H1 (cell line): ENCODE data around the gene JAKMIP3. TPM values are rescaled to one million over a fixed set of nuclear protein-coding genes. Genes with fewer than 3 reads are reported as not detected.
A peak's percentile ranks its signal among the peaks of the same experiment; 100 is the strongest.

ENCODE experiments used
- CEBPB ChIP-seq: IDR thresholded peaks from 2 replicates; pipeline ENCODE4 v1.6.1; 2012; ENCODE audit warnings: low read depth, low read length
- CREB1 ChIP-seq: IDR thresholded peaks from 2 replicates; pipeline ENCODE4 v1.6.1; 2012; ENCODE audit warnings: inconsistent platforms
- GABPA ChIP-seq: IDR thresholded peaks from 2 replicates; pipeline ENCODE4 v1.6.1; 2011; ENCODE audit warnings: mild to moderate bottlenecking, low read length, moderate library complexity, borderline replicate concordance; ENCODE audit not compliant: insufficient read depth
- JUN ChIP-seq: IDR thresholded peaks from 2 replicates; pipeline ENCODE4 v1.6.1; 2011; ENCODE audit warnings: low read depth, mild to moderate bottlenecking, improper control_type of control experiment, low read length
- RAD21 ChIP-seq, 2 experiments: IDR thresholded peaks in 1 of 2; conservative IDR thresholded peaks in 1 of 2; 2 replicates each; pipeline ENCODE4 v1.6.1; 2011; ENCODE audit warnings: low read depth in 2 of 2, low read length in 2 of 2, improper control_type of control experiment in 1 of 2, inconsistent platforms in 1 of 2, mild to moderate bottlenecking in 1 of 2, moderate library complexity in 1 of 2
- TAF7 ChIP-seq: optimal IDR thresholded peaks from 2 replicates; pipeline ENCODE3; 2011; ENCODE audit warnings: low read depth, mild to moderate bottlenecking, inconsistent platforms, low read length, moderate library complexity, borderline replicate concordance
- TEAD4 ChIP-seq: IDR thresholded peaks from 2 replicates; pipeline ENCODE4 v1.6.1; 2012; ENCODE audit warnings: low read depth, low read length, inconsistent platforms, mixed read lengths
- polyA plus RNA-seq, 7 experiments: library from polyadenylated mRNA; depleted of rRNA in 3 of 7; stranded (reverse) in 5 of 7; unstranded in 2 of 7; fragments of >200 nt in 5 of 7; fragments of 200-250 nt in 2 of 7; gene quantifications; 1 replicate in 5 of 7; 2 replicates in 1 of 7; 4 replicates in 1 of 7; pipeline versions ENCODE4 v1.2.1 to v1.2.3, GENCODE V29; 2011 to 2013; ENCODE audit warnings: missing spikeins in 2 of 7, mixed read lengths in 2 of 7
- total RNA-seq: library from RNA; stranded (reverse); fragmentation: NEBNext Ultra II Directional; extraction: Animal tissue kit (Norgen Biotek cat#: 25700); gene quantifications from 2 replicates; pipeline ENCODE4 v1.2.1, GENCODE V29; 2021

JAKMIP3 gene
- total and polyA plus RNA-seq, 2 of the 8 experiments (the other 6 are each of a cell fraction or from before 2014, with no cell fraction given) = 0.83 to 0.91 TPM

DNA sequence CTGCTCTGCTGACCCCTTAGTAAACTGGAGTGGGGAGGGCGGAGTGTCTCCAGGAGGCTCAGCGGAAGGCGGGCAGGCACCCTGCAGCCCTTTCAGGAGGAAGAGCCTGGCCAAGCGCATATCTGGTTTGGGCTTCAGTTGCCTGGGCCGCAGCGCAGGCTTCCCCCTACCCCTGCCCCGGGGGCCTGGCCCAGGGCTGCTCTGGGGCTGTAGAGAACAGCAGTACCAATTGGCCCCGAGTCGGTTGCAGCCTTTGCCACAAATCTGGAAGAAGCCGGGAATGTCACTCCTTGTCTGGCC, 28.1 kb upstream of the JAKMIP3 start (continued):
- TF ChIP-seq TAF7 (no peak), RAD21 (IDR thresholded peaks at IDR 0.05 in 1 of 2, conservative IDR thresholded peaks at IDR 0.05 in 1 of 2; ENCODE audit: low read depth in 2 of 2, low read length in 2 of 2) (0 out of 4 replicates have a peak, but pooled peaks of 1 of the 2 experiments have one; percentile 0), GABPA (peak; percentile 57; the same call in 1 of the 2 replicates), JUN (no peak), CEBPB (no peak), CREB1 (no peak), TEAD4 (no peak)
